ENCODE data around the gene SSBP1.
"Not testable (repeated sequence)": the region's sequence is repeated elsewhere in the genome, so short reads cannot be mapped to it uniquely, and the experiment has no call there.

Gene SSBP1

DNA sequence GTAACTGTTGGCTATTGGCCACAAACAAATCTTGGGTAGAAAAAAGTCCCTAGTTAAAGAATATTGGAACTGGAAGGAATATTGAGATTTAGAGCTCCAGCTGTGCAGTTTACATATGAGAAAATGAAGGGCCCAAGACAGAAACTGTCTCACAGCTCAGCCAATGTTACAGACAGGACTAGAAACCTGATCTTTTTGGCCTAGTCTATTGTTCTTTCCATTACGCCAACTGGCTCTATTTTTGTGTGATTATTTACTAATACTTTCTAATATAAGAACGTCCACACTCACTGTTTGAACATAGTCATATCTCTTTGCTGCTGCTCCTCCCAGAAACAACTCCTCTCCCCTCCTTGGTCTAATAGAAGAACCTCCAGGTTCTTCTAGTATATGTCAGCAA lies 28.8 kb upstream of the SSBP1 start:
- no peak for DNase-seq (ENCODE audit: low read depth in 1 of 2, low spot score in 1 of 2)

DNA sequence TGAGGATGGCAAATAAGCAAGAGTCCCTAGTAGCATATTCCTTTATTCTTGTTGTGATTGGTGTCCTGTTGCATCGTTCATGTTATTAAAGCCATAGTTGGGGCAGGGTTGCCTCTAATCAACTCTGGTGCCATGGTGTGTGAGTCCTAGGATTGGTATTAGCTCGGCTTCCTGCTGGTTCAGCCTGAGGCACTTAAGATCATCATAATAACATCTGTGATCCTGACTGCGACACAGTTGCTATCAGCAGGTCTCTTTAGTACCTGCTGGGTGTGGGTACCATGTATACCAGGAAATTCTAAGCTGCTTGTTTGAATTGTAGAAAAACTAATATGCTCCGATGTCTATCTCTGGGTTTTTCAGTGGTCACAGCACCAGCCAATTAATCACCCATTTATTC lies 28.4 kb upstream of the SSBP1 start:
- no peak for DNase-seq (ENCODE audit: low read depth in 1 of 2, low spot score in 1 of 2)

DNA sequence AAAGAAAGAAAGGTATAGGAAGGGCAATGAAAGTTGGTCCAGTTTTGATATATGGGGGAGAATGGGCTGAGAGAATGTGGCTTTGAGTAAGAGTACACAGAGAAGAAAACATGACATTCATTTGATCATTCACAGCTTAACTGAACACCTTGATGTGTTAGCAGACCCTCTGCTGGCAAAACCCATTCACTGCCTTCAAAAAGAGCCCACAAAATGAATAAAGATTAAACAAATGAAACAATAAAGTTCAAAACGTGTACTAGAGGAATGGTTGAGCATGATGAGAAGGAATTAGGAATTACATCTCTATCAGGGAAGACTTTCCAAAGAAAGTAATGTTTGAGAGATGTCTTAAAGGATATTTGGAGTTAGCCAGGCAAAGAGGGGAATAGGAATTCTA lies 27.9 kb upstream of the SSBP1 start:
- DNase-seq (ENCODE audit: low read depth in 1 of 2, low spot score in 1 of 2) = no peak

DNA sequence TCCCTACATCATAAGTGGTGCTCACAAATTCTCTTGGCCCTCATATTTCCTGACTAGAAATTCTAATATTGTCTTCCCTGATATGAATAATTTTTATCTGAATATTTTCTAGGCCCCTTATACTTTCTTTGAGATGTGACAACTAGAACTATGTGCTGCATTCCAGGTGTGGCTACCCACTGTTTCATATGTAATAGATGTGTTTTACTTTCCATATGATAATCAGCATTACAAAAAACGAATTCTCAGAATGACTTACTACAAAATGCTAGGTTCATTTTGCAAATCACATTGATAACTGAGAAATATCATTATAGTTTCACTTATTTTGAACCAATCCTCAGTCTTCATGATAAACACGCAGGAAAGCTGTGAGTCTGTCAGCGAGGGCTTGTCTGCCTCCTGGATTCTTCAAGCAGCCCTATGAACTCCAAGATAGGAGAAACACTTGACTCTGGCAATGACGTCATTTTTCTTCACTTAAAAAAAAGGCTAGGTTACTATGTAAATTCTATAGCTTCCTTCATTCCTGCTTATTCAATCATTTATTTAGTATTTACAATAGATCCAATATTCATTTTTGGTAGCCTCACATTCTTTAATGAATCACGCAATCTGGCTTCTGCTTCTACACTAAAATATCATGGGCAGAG lies 25.4 kb upstream of the SSBP1 start:
- DNase-seq (ENCODE audit: low read depth in 1 of 2, low spot score in 1 of 2) = no peak

DNA sequence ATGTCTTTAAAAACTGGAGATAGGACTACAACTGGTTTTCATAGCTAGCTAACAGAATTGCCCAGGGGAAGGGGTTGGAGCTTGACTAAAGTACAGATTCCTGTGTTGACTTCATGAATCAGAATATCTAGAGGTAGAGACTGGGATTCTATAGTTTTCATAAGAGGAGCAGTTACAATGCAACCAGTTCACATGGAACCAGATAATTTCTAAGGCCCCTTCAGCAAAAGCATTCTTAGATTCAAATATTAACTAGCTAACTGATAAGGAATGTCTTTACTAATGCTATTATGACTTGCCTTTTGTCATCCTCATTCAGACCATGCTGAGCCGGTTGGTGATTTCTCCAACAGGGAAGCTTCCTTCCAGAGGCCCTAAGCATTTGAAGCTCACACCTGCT lies 24.3 kb upstream of the SSBP1 start:
- no peak for DNase-seq (ENCODE audit: low read depth in 1 of 2, low spot score in 1 of 2)

DNA sequence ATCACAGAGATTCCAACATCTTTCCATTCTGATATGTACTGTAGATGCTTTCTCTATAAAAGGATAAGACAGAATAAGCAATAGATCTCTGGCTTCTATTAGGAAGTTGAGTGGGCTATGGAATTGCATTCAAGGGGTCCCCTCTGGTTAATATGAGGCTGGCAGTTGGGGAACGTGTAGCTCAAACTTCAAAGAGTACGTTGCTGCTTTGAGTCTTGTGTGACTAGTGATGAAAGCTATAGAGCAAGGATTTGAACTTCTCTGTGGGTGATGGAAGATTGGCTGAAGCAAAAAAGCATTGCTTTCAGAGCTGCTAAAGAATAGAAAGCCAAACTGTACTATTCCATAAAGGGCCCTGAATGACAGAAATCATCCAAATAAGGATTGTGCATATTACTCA lies 23.6 kb upstream of the SSBP1 start:
- DNase-seq (ENCODE audit: low read depth in 1 of 2, low spot score in 1 of 2) = no peak

DNA sequence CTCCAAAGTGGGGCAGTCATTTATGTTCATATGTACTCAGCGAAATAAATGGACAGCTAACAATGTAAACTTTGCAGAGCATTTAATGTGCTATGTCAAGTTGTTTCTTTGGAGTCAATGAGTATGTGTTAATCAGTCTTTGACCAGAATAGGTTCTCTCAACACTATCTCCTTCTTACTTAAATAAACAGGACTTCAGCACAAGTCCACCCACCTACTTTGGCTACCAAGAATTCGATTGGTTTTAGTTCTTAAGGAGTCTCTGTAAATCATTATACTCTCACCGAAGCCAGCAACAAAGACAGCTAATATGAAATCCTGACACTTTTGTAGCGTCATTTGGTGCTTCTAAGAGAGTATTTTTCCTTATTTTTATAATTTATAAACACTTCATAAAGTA lies 23.1 kb upstream of the SSBP1 start:
- DNase-seq (ENCODE audit: low read depth in 1 of 2, low spot score in 1 of 2) = no peak

DNA sequence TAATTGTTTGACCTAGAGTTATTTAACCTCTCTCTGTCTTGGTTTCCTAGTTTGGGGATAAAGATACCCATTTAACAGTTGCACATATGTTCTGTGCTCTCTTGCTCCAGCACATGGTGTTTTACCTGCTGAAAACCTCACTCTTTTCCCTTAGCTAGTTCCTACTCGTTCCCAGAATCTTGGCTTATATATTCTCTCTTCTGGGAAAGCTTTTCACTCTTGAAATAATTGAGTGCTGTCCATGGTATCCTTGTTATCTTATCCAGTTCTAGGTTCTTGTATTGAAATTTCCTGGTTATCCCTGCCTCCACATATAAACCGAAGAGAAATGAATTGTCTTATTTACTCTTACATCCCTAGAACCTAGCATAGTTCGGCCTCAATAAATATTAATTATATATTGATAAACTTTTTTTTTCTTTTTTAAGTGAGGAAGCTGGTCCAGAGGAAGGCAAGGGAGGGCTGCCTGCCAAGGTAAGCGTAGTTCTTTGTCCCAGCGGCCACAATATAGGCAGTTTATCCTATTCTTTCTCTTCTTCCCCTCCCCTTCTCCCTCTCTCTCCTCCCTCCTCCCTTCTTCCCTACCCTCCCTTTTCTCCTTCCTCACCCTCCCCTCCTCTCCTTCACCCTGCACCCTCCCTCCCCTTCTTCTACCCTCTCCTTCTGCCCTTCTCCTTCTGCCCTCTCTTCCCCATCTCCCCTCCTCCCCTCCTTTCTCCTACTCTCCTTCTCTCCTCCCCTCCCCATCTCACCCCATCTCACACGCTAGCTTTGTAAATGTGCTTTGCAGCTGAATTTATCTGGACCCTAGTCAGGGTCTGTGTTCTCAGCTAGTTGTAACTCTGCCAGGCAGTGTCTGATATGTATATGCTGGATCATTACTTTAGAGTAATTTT lies 22.1 kb upstream of the SSBP1 start:
- no peak for DNase-seq (ENCODE audit: low read depth in 1 of 2, low spot score in 1 of 2)

DNA sequence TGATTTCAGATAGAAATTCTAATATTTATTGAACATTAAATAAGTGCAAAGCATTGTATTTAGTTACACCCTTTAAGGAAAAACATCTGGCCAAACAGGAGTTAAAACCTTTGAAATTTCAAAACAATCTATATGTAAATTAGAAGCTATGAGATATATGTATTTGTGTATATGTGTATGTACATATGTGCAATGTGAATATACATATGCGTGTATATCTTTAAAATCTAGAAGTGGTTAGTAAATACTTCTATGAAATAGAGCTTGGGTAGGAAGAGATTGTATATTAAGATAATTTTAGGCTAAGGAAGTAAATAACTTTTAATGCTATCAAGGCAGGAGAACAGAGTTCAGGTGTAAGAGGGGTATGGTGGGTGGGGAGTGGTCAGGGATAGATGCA lies 20.7 kb upstream of the SSBP1 start:
- DNase-seq (ENCODE audit: low read depth in 1 of 2, low spot score in 1 of 2) = no peak

DNA sequence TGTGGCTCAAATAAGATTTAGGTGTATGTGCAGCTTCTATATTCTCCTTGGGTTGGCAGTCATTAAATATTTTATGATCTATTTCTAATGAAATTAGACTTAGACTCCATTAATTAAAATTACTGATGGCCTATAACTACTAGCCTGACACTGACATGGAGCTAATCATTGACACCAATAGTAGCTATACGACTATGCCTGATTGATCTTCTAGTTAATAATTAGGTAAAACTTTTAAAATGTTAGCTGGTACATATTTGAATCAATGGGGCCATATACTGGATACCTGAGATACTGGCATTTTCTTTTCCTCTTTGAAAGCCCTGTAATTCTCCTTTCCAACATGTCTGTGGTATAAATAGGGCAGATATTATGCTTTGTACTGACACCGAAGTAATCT lies 15.6 kb upstream of the SSBP1 start:
- no peak for DNase-seq (ENCODE audit: low read depth in 1 of 2, low spot score in 1 of 2)

DNA sequence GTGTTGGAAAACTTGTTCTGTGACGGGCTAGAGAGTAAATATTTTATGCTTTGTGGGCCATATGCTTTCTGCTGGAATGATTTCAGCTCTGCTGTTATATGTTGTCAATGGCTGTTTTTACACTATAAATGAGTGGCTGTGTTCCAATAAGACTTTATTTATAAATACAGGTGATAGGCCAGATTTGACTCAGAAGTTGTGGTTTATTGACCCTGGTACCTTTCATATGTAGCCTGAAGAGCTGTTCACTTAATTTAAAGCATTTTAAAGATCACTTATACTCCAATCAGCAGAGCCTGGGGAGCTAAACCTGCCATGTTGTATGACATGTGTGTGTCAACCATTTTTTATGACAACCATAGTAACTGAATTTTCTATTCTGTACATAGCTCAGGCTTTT lies 9.1 kb upstream of the SSBP1 start:
- no peak for DNase-seq (ENCODE audit: low read depth in 1 of 2, low spot score in 1 of 2)

DNA sequence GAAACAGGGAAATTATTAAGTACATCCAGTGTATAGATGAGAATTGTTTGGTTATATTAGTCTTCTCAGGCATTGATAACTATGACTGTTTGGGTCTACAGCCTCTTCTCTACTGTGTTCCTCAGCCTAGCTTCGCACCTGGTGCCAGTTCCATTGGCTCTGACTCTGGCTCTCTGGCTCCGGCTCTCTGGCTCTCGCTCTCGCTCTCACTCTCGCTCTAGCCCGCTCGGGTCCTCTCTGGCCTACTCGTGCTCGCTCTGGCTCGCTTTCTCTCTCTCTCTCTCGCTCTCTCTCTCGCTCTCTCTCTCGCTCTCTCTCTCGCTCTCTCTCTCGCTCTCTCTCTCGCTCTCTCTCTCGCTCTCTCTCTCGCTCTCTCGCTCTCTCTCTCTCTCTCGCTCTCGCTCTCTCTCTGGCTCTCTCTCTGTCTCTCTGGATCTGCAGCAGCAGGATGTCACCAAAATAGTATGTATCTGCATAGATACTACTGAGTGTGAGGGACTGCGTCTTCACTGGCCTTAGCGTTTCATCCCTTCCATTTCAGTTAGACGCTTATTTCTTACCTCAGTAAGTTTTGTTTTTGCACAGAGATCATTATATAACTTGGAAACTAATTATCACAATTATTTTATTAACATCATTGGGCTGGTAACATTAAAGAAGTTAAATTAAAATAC lies 6.5 kb upstream of the SSBP1 start:
- no peak for DNase-seq (ENCODE audit: low read depth in 1 of 2, low spot score in 1 of 2)

DNA sequence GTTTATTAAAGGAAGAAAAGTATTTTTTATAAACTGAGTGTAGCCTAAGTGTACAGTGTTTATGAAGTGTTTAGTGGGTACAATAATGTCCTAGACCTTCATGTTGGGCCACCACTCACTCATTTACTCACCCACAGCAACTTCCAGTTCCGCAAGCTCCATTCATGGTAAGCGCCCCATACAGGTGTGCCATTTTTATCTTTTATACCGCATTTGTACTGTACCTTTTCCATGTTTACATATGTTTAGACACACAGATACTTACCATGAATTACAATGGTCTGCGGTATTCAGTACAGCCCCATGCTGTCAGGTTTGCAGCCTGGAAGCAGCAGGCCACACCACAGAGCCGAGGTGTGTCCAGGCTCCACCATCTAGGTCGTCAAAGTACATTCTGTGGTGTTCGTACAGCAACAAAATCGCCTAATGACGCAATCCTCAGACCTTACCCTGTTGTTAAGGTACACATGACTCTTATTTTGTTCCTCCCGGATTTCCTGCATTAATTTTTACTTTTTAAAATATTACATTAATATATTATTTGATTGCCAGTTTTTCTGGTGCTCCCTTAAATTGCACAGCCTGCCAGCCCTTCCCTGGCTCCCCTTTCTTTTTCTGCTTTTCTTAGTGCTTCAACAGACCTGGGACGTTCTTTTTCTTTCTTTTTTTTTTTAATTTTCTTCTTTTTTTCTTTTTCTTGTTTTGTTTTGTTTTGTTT lies 881 bp upstream of the SSBP1 start:
- DNase-seq (ENCODE audit: low read depth in 1 of 2, low spot score in 1 of 2) = no peak

DNA sequence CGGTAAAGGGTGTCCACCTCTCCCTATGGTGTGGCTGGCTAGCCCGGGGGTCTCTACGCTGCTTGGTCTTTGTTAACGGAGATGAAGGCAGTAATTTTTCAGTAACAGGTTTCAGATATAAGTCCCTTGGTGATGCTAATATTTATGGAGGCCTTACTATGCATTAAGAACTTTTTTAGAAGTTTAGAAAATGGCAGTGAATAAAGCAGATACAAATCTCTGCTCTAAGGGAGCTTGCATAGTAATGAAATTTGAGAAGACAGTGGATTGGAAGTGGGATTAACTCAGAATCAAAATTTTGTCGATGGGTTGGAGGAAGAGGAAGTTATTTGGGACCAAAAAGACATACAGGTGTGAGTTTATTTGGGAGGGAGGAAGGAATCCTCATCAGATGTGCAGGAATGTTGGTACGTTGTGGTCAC lies 445 bp downstream of the SSBP1 start:
- DNase-seq (ENCODE audit: low read depth in 1 of 2, low spot score in 1 of 2) = no peak

DNA sequence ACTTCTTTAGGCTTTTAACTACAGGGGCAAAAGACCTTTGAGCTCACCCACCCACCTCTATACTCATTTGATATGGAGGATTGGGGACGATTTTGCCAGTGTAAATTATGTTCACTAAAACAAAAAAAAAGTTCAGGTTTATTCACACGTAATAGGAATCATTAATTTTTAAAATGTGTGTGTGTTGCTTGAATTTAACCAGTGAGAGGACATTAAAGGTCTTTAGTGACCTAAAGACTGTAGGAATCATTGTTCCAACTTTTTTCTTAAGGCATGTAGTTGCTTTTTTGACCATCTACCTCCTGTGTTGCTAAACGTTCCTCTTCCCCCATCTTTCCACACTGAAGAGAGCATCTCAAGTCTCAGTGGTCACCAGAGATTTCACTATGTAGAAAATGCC lies 1.1 kb downstream of the SSBP1 start:
- no peak for DNase-seq (ENCODE audit: low read depth in 1 of 2, low spot score in 1 of 2)

DNA sequence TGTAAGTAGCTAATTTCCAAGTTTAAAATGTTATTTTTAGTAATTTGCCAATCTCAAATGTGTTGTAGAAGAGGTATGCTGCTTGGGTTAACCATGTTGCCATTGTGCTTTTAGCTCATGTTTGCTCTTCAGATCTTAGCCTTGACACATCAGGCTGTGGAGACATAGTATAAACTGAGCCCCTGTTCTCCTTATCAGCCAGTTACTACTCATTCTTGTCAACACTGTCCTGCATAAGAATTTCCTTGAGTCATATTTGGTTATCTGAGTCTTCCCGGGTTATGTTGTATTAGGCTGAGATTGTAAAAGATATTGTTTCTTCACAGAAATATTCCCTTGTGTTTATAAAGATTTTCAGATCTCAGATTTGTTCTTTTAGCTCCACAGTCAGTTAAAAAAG lies 4.1 kb downstream of the SSBP1 start:
- no peak for DNase-seq (ENCODE audit: low read depth in 1 of 2, low spot score in 1 of 2)

DNA sequence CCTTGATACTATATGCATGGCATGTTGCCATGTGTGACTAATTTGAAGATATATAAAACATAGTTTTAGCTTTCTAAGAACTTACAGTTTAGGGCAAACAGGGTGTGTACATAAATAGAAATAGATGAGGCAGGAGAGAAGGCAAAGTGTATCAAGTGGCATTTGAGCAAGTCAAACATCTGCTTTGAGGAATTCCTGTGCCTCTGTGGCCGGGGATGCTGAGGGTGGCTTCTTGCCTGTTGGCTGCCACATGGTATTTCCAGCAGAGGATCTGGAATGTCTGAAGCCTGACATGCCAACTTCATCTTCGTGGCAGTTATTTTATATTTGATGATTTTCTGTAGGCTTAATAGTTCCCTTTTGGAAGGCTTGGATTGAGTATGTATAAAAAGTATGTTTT lies 6.0 kb downstream of the SSBP1 start:
- no peak for DNase-seq (ENCODE audit: low read depth in 1 of 2, low spot score in 1 of 2)

DNA sequence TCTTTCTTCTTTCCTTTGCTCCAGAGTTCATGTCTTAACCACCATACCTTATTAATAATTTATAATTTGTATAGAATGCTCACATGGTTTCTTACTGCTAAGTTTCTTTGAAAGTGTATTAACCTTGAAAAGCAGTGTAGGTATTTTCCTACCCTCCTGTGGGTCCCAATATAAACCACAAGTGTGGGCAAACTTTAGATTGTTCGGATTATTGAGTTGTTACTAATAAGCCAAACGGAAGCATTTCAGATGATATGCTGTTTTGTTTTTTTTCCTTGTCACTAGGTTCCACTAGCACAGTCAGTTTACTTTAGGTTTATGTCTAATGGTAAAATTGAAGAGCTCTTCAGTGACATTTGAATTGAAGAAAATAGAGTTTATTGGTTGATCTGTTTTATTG lies 10.2 kb downstream of the SSBP1 start:
- DNase-seq (ENCODE audit: low read depth in 1 of 2, low spot score in 1 of 2) = no peak

DNA sequence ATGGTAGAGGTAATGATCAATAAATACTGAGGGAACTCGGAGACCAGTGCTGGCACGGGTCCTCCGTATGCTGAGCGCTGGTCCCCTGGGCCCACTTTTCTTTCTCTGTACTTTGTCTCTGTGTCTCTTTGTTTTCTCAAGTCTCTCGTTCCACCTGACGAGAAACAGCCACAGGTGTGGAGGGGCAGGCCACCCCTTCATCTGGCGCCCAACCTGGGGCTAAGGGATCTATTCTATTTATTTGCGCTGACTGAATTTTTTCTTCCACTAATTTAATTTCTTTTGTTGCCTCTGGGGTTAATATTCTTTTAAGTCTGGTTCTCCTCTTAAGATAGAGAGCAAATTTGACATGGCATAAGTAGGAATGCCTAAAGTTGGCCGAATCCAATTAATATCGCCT lies 13.7 kb downstream of the SSBP1 start:
- DNase-seq (ENCODE audit: low read depth in 1 of 2, low spot score in 1 of 2) = not testable (repeated sequence)

DNA sequence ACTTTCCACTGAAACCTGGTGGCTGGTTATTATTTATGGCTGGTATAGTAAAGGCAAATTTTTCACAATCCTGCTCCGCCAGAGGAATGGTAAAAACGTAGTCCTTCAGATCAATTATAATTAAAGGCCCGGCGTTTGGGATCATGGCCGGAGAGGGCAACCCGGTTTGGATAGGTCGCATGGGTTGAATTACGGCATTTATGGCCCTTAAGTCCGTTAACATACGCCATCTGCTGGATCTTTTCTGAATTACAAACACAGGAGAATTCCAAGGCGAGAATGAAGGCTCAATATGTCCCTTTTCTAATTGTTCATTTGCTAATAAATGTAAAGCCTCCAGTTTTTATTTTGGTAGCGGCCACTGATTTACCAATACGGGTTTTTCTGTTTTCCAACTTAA lies 14.5 kb downstream of the SSBP1 start:
- DNase-seq (ENCODE audit: low read depth in 1 of 2, low spot score in 1 of 2) = no peak

DNA sequence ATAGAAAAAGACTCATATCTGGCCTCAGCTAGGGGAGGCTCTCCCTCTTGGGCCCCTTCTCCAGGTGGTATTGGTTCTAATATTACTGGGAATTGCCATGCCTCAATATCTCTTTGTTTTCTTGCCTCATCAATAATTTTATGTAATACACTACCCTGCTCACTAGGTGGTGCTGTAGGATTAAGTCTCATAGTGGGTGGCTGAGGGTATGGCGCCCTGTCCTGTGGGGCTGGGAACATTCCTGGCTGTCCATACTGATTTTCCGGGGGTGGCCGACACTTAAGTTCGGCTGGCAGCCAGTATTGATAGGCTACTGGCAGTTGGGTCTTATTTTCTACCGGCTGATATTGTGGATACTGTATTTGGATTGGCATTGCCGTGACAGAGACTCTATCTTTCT lies 16.8 kb downstream of the SSBP1 start:
- no peak for DNase-seq (ENCODE audit: low read depth in 1 of 2, low spot score in 1 of 2)

DNA sequence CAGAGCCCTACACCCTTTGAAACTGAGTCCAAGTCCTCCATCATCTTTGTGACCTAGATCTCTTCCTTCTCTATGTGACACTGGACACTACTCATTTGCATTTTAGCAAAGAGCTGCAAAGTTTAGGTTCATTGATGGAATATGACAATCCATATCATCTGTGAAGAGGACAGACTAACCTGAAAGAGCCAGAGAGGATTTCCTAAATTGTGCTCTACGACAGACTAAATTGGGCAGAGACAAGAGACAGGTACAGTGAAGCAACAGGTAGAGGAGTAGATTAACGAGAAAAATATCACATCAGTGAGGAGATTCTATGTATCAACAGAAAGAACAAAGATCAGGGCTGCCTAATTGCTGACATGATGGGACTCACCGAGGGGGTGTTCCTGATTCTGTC lies 25.6 kb downstream of the SSBP1 start, which contains the start of gene TAS2R3:
Gene TAS2R3, plus strand, starts transcription at position 301 of the 400 bp plus-strand sequence. Its CDS starts 62 bp downstream, at position 363.
- DNase-seq (ENCODE audit: low read depth in 1 of 2, low spot score in 1 of 2) = no peak
